Measurements from ENCODE around the gene TLE4. TPM values are rescaled to one million over a fixed set of nuclear protein-coding genes. Genes with fewer than 3 reads are reported as not detected.

Gene TLE4
- total RNA-seq, 1 experiment from 2014 or later: 11.4 TPM

- no peaks in the 10 kb centered on the region for H3K27me3 ChIP-seq
- H3K36me3 ChIP-seq: no peaks in the 10 kb centered on the region
- H3K9me3 ChIP-seq: no peaks in the 10 kb centered on the region
- DNase-seq: no peak
- no peak overlapping the region for H3K4me3 ChIP-seq
Observed at GRCh38 chr9:79663878-79664277, 92.1 kb downstream of the TLE4 start.

DNA sequence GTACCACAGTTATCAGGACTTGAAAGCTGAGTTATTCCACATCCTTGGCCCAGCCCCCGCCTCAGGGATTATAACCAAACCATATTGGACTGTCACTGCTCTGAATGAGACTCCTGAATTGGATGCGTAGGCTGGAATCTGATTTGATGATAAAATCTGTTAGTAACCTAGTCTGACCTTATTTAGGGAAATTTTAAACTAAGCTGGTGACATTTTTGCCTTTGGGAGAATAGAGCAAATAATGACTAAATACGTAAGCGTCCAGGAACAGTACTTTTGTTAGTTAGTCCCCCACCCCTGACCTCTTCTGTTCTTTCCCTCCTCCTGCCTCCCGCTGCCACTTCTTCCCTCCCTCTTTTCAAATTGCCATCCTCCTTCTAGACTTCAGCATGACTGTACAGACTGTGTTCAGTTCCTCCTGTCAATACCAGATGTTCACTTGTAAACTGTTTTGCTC is 92.6 kb downstream of the TLE4 start:
- Histone ChIP-seq H3K4me3 (no peak overlapping the region), H3K36me3 (no peaks in the 10 kb centered on the region)
- DNase-seq: no peak

DNA sequence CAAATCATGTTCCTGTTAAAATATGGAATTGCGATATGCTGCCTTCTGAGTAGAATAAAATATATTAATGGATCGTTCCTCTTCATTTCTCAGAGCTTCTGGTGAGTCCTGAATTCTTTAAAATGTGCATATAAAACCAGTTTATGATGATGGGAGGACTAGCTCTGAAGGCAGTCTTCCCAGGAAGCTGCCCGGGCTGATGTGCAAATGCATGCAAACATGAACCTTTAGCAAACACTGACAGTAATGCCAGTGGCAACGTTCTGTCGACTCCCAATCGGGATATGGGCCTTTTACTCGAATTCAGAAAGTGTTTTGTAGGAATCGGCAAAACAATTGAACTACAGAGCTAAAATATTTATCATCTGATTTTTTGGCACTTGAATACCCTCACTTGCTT is 93.6 kb downstream of the TLE4 start:
- Histone ChIP-seq H3K36me3 (no peaks in the 10 kb centered on the region), H3K27me3 (no peaks in the 10 kb centered on the region), H3K4me3 (no peak overlapping the region), H3K9me3 (no peaks in the 10 kb centered on the region)
- no peak for DNase-seq

More for the DNA sequence above, 92.6 kb downstream of the TLE4 start:
- no peaks in the 10 kb centered on the region for H3K9me3 ChIP-seq
- H3K27me3 ChIP-seq: no peaks in the 10 kb centered on the region

DNA sequence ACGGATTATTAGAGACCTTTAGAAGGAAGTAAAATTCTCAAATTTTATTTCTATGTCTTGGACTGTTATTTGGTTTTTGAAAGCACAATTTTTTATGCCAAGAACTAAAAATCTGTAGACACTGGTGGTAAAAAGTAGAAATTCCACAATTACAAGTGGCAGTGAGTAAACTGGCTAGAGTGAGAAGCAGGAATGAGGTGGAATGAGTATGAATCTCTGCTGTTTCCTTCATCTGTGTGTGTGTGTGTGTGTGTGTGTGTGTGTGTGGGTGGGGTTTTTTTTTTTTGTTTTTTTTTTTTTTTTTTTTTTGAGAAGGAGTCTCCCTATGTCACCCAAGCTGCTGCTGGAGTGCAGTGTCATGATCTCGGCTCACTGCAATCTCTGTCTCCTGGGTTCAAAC is 94.2 kb downstream of the TLE4 start:
- Histone ChIP-seq H3K9me3 (no peaks in the 10 kb centered on the region), H3K36me3 (no peaks in the 10 kb centered on the region), H3K4me3 (no peak overlapping the region), H3K27me3 (no peaks in the 10 kb centered on the region)
- DNase-seq: no peak

DNA sequence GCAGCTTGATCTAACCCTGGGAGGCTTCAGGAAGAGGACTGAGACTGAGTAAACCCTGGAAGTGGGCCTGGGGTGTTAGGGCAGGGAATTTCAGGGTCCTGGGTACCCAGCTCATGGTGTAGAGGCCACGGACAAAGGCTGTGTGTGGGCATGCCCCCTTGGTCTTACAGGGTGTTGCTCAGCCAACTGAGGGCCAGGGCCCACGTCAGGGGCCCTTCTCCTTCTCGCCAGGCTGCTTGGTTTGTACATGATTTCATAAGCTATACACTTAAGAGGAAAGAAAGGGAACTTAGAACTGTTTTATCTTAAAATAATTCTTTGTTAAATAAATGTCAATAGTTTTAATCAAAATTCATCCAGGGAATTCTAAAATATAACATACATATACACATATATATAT is 95.4 kb downstream of the TLE4 start:
- H3K9me3 ChIP-seq: no peaks in the 10 kb centered on the region
- H3K4me3 ChIP-seq: no peak overlapping the region
- H3K36me3 ChIP-seq: no peaks in the 10 kb centered on the region
- DNase-seq: no peak
- no peaks in the 10 kb centered on the region for H3K27me3 ChIP-seq

DNA sequence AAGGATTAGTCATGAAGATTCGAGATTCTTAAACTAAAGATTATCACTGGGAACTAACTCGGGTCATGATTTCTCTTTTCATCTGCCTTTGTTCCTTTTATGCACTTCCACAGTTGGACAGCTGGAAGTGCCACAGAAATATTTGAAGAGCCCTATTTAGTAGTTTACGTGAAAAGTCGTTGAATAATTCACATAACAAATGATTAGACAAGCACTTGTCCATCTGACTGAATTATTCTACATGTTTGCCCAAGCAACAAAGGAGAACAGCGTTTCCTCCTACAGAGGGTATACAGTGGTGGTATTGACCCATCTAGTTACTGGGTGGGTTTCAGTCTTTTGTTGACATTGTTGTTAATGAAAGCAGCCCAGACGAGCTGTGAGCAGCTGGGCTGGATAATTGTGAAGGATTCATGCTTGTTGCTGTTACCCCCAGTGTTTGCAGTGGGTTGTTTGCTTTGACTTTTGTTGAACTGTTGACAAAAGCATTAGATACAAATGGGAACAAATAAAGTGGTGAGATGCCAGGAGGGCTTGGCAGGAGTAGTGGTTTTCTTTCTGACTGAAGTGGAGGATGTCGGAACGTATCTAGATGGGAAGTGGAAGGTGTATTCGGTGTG is 96.2 kb downstream of the TLE4 start:
- DNase-seq: no peak
- Histone ChIP-seq H3K4me3 (no peak overlapping the region), H3K27me3 (no peaks in the 10 kb centered on the region), H3K9me3 (no peaks in the 10 kb centered on the region), H3K36me3 (no peaks in the 10 kb centered on the region)

DNA sequence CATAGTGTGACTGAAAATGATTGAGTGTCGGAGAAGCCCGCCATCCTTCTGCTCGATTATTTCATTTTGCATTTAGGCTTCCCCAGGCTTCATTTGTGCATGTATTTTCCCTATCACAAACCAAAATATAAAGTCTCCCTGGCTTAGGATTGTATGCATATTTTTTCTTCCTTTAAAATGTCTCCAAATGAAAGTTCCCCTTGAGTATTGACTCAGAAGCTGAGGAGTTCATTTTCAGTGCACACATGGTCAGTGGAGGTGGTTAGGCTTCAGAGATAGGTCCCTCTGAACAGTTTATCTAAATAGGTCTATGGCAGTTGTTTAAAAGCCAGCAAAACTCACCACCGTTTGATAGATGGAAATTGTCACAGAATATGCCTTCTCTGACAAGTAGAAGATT is 97.2 kb downstream of the TLE4 start:
- Histone ChIP-seq H3K4me3 (no peak overlapping the region), H3K9me3 (no peaks in the 10 kb centered on the region), H3K36me3 (no peaks in the 10 kb centered on the region), H3K27me3 (no peaks in the 10 kb centered on the region)
- DNase-seq: no peak

GRCh38 chr9:79670269-79670961 is 98.7 kb downstream of the TLE4 start:
- no peak for DNase-seq
- H3K36me3 ChIP-seq: no peaks in the 10 kb centered on the region
- no peaks in the 10 kb centered on the region for H3K27me3 ChIP-seq
- no peak overlapping the region for H3K4me3 ChIP-seq
- H3K9me3 ChIP-seq: no peaks in the 10 kb centered on the region

DNA sequence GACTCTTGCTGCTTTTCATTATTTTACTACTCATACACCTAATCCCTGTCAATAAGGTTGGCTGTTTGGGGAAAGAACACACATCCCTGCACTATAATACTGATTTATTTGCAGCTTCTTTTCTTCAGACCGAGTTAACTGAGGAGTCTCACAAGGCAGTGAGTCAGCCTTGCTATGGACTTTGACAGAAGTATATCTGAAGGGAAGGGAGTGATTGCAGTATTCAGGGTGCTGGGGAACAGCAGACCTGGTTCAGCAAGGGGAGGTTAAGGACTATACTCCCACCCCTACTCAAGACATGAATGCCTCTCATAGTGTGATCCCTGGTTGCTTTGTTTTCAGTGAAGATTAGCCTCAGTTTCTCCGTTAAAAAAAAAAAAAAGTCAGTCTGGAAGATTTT is 99.8 kb downstream of the TLE4 start:
- Histone ChIP-seq H3K36me3 (no peaks in the 10 kb centered on the region), H3K4me3 (no peak overlapping the region), H3K9me3 (no peaks in the 10 kb centered on the region), H3K27me3 (no peaks in the 10 kb centered on the region)
- DNase-seq: no peak

DNA sequence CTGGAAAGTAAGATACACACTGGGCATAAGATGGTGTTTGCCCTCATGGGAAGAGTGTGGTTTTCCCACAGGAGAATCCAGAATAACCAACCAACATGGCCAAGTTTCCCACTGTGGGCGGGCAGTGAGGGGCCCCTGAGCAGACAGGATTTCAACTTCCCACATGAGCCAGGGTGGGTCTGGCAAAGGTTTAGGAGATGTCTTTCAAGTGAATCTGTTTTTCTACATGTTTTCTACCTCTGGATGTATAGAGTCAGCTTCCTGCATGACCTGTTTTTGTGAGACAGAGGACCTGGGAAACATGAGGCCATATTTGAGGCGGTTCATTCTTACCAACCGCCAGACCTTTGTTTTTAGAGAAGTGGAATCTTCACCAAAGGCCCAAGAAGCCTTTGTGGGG is 100.5 kb downstream of the TLE4 start:
- DNase-seq: no peak
- Histone ChIP-seq H3K9me3 (no peaks in the 10 kb centered on the region), H3K36me3 (no peaks in the 10 kb centered on the region), H3K4me3 (no peak overlapping the region), H3K27me3 (no peaks in the 10 kb centered on the region)

DNA sequence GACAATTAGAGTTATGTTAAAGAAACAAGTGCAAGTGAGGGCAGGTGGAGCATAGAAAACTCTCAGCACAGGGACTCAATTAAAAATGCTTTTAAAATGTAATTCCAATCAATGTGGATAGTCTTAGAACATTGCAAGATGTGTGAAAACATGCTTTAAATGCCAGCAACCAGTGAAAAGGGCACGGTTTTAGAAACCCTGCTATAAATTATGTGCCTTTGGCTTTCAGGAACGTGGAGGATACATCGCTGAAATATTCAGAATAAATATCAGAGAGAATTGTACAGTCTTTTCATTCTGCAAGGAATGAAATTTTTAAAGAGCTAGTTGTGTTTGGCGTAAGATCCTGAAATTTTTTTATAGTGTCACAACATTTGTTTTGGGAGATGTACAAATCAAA is 101.1 kb downstream of the TLE4 start:
- Histone ChIP-seq H3K27me3 (no peaks in the 10 kb centered on the region), H3K9me3 (no peaks in the 10 kb centered on the region), H3K36me3 (no peaks in the 10 kb centered on the region), H3K4me3 (no peak overlapping the region)
- DNase-seq: no peak

- Histone ChIP-seq H3K27me3 (no peaks in the 10 kb centered on the region), H3K4me3 (no peak overlapping the region), H3K36me3 (no peaks in the 10 kb centered on the region), H3K9me3 (no peaks in the 10 kb centered on the region)
- no peak for DNase-seq
Observed at GRCh38 chr9:79673614-79674013, 101.8 kb downstream of the TLE4 start.

DNA sequence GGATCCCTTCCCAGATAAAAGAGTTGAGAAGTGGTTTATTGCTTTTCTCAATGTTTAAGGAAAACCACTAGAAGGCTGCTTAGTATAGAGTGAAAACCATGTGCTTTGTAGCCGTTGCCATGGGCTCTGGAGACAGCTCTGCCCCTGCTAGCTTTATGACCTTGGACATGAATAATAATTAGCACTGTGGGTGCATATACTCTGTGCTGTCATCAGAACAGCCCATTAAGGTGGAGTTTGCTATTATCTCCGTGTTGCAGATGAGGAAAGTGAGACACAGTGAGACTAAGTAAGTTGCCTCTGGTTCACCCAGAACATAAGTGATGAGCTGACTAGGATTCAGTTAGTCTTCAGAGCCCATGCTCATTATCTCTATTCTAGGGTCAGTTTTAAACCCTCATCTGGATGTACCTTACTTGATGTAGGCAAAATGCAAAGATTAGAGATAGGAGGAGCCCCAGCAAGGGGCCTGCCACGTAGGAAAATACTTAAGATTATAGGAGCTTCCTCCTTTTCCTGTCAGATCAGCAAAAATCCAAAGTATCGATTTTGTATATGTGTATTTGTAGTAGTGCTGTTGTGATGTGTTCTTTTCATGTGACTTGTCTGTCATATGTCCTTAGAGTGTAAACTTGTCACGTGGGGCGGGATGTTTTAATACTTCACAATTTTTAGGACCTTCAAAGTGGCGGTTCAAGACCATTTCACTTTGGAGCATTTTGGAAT is 102.5 kb downstream of the TLE4 start:
- H3K9me3 ChIP-seq: no peaks in the 10 kb centered on the region
- no peak for DNase-seq
- no peak overlapping the region for H3K4me3 ChIP-seq
- no peaks in the 10 kb centered on the region for H3K36me3 ChIP-seq
- H3K27me3 ChIP-seq: no peaks in the 10 kb centered on the region

GRCh38 chr9:79681576-79681975 is 109.8 kb downstream of the TLE4 start:
- no peaks in the 10 kb centered on the region for H3K9me3 ChIP-seq
- no peak overlapping the region for H3K4me3 ChIP-seq
- no peaks in the 10 kb centered on the region for H3K27me3 ChIP-seq
- DNase-seq: no peak
- no peaks in the 10 kb centered on the region for H3K36me3 ChIP-seq

GRCh38 chr9:79682076-79682736 is 110.4 kb downstream of the TLE4 start:
- no peaks in the 10 kb centered on the region for H3K9me3 ChIP-seq
- no peaks in the 10 kb centered on the region for H3K27me3 ChIP-seq
- no peaks in the 10 kb centered on the region for H3K36me3 ChIP-seq
- DNase-seq: no peak
- no peak overlapping the region for H3K4me3 ChIP-seq

DNA sequence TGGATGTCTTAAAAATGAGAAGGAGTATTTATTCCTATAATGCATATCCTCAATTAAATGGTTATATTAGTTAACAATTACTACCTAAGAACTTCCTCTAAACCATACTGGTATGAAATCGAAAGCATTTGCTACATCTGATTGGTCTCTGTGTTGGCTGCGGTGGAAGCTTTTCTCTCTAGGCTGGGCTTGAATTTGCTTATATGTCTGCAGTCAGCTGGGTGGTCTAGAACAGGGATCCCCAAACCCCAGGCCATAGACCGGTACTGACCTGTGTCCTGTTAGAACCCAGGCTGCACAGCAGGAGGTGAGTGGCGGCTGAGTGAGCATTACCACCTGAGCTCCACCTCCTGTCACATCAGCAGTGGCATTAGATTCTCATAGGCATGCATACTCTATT is 112.3 kb downstream of the TLE4 start:
- Histone ChIP-seq H3K4me3 (no peak overlapping the region), H3K36me3 (no peaks in the 10 kb centered on the region), H3K27me3 (no peaks in the 10 kb centered on the region), H3K9me3 (no peaks in the 10 kb centered on the region)
- no peak for DNase-seq

Data from MG63 (cell line).